C4-2B (cell line): Measurements from ENCODE around the gene KCNN1.

ENCODE experiments used
- ZFX ChIP-seq: fragments of 450-650 bp; IDR thresholded peaks from 2 replicates; pipeline ENCODE4 v1.6.1; 2017
- TF ChIP-seq, protein P1 (sequence below): fragments of 450-650 bp; conservative IDR thresholded peaks from 2 replicates; pipeline ENCODE4 v1.5.1; 2017; ENCODE audit warnings: mild to moderate bottlenecking

DNA sequence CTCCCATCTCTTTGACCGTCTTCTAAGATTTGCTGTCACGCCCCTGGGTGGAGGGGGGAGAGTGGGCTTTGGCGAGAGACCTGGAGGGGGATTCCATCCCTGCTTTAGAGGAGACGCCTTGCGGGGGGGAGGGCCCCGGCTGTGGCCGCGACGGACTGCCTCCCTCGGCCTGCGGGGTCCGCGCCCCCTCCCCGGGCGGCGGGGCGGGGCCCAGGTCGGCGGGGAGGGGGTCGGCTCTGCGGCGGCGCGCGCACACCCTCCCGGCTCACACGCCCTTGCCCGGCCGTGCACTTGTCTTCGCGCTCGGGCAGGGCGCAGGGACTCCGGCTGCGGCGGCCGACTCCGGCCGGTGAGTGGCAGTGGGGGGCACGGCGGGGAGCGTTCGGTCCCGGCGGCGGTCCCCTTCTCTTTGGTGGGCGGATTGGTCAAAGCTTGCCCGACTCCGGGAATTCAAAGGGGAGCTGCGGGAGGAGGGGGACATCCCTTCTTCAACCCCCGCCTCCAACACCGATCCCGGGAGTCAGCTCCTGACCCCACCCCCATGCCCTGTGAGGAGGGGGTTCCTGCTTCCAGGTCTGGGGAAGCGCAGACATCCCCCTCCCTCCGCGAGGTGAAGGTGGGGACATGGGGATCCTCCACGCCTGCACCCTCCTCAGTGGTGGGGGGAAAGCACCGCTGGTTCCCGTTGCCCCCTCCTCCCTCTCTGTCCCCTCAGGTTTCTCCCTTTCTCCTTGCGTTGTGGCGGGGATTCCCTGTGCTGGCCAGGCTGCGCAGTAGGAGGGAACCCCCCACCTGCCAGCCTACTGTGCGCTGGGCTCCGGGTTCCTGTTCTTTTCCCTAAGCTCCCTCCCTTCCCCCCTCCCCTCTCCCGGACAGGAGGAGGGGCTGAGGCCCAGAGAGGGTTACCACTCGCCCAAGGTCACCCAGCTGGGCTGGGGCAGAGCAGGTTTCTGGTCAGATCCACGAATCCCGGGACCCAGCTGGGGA is 14.6 kb upstream of the KCNN1 start:
- TF ChIP-seq, protein P1, sequence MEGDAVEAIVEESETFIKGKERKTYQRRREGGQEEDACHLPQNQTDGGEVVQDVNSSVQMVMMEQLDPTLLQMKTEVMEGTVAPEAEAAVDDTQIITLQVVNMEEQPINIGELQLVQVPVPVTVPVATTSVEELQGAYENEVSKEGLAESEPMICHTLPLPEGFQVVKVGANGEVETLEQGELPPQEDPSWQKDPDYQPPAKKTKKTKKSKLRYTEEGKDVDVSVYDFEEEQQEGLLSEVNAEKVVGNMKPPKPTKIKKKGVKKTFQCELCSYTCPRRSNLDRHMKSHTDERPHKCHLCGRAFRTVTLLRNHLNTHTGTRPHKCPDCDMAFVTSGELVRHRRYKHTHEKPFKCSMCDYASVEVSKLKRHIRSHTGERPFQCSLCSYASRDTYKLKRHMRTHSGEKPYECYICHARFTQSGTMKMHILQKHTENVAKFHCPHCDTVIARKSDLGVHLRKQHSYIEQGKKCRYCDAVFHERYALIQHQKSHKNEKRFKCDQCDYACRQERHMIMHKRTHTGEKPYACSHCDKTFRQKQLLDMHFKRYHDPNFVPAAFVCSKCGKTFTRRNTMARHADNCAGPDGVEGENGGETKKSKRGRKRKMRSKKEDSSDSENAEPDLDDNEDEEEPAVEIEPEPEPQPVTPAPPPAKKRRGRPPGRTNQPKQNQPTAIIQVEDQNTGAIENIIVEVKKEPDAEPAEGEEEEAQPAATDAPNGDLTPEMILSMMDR = no peak
- no peak for TF ChIP-seq ZFX
